ENCODE data around the gene RAD51B.
"Not testable (repeated sequence)": the region's sequence is repeated elsewhere in the genome, so short reads cannot be mapped to it uniquely, and the experiment has no call there.

DNA sequence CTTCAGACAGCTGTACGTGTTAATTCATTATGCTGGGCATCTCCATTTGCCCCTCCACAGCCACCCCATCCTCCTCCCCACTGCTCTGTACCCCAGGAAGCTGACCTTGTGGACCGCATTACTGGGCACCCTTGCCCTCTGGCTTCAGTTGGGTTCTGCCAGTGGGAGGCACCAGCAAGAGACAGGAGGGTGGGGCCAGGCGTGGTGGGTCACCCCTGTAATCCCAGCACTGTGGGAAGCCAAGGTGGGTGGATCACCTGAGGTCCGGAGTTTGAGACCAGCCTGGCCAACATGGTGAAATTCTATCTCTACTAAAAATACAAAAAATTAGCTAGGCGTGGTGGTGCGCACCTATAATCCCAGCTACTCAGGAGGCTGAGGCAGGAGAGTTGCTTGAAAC lies 843.2 kb downstream of the RAD51B start:
- not testable (repeated sequence) for TF ChIP-seq EP300, CTCF (IDR thresholded peaks at IDR 0.05)
